GM10248 (cell line): ENCODE measurements around the gene INPP5F.

Experiments used
- CTCF ChIA-PET: fragments of 300-600 bp; sonication (Branson Sonifier 250); formaldehyde crosslinking; extraction: SDS; loops from one replicate; lab custom pipeline; 2021; ENCODE audit warnings: antibody characterized with exemption; lab: Yijun Ruan, JAX
- POLR2A ChIA-PET: fragments of 350-650 bp; sonication (Branson Sonifier 250); formaldehyde crosslinking; extraction: SDS; loops from one replicate; lab custom pipeline; 2020; ENCODE audit warnings: antibody characterized with exemption; lab: Yijun Ruan, JAX
- DNase-seq: peaks from one replicate; pipeline ENCODE4 v3.0.0; 2012; ENCODE audit errors: extremely low spot score
- CTCF ChIP-seq: IDR thresholded peaks from 2 replicates; pipeline ENCODE4 v1.5.1; 2012; ENCODE audit warnings: mild to moderate bottlenecking, low read depth; ENCODE audit errors: extremely low read depth, missing control alignments, control extremely low read depth

INPP5F gene

GRCh38 chr10:119725828-119726675 is at the start of gene INPP5F:
TSS of gene INPP5F (plus strand) at chr10:119726050. CDS start at chr10:119726263, 213 bp downstream.
- CTCF ChIA-PET: interaction anchor here (0.9 to 5.4 kb wide), 22 partner anchors 10 to 183 kb away, joined by 3 to 46 read pairs (median 4); no protein-coding TSS in a partner anchor
- DNase-seq: peak; percentile 100
- TF ChIP-seq CTCF: peak; percentile 27
- POLR2A ChIA-PET: interaction anchor here (0.6 to 3.9 kb wide), 10 partner anchors 12 to 166 kb away, joined by 3 to 27 read pairs (median 4); partner anchors contain the start of gene SEC23IP

GRCh38 chr10:119677126-119677525 is 48.7 kb upstream of the INPP5F start:
- no peak for TF ChIP-seq CTCF
- CTCF ChIA-PET: interaction anchor here (1.1 to 4.6 kb wide), 3 partner anchors 10 to 185 kb away, joined by 3 to 27 read pairs (median 3); no protein-coding TSS in a partner anchor
- no peak for DNase-seq
- POLR2A ChIA-PET: interaction anchor here (0.5 kb wide), 1 partner anchor 241 kb away, joined by 3 read pairs; no protein-coding TSS in a partner anchor

- ChIA-PET POLR2A (no interaction called here), CTCF (interaction anchor here (1.3 to 4.6 kb wide), 2 partner anchors 9 to 14 kb away, joined by 3 to 27 read pairs; no protein-coding TSS in a partner anchor)
- no peak for TF ChIP-seq CTCF
- no peak for DNase-seq
Measured at GRCh38 chr10:119677904-119678755, 47.7 kb upstream of the INPP5F start.

GRCh38 chr10:119679480-119679829 is 46.4 kb upstream of the INPP5F start:
- no peak for TF ChIP-seq CTCF
- ChIA-PET POLR2A (no interaction called here), CTCF (interaction anchor here (10.9 kb wide), 1 partner anchor 182 kb away, joined by 145 read pairs; no protein-coding TSS in a partner anchor)
- DNase-seq: no peak

GRCh38 chr10:119680050-119680449 is 45.8 kb upstream of the INPP5F start:
- no peak for DNase-seq
- CTCF ChIA-PET: interaction anchor here (0.9 to 10.9 kb wide), 3 partner anchors 15 to 181 kb away, joined by 3 to 145 read pairs (median 5); no protein-coding TSS in a partner anchor
- TF ChIP-seq CTCF: no peak
- POLR2A ChIA-PET: no interaction called here

GRCh38 chr10:119680650-119681081 is 45.2 kb upstream of the INPP5F start:
- CTCF ChIA-PET: interaction anchor here (0.9 to 10.9 kb wide), 4 partner anchors 14 to 181 kb away, joined by 3 to 145 read pairs (median 5); no protein-coding TSS in a partner anchor
- DNase-seq: no peak
- no peak for TF ChIP-seq CTCF
- POLR2A ChIA-PET: no interaction called here
